ENCODE results near the gene NLRC4. TPM values are rescaled to one million over a fixed set of nuclear protein-coding genes. Genes with fewer than 3 reads are reported as not detected.

The NLRC4 gene
- total and polyA plus RNA-seq, 4 donors, result 0.82 to 2.9 (median 1.5) TPM

DNA sequence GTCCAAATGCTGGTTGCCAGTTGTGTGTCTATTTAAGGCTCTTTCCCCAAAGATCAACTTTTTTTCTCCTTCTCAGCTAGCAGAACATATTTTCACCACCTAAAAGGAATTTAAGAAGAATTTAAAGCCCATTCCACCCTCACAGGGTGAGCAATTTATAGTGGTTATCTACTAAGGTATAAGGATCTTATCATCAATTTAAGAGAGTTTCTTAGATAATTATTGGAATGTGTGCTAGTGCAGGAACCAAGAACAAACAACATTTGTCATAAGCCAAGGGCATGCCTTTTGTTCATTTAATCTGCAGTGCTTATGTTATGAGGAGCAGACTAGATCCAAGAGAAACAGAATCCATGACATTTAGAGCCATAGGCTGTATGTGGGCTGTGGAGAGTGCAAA is 37.2 kb downstream of the NLRC4 start (continued):
- TF ChIP-seq, protein P1, sequence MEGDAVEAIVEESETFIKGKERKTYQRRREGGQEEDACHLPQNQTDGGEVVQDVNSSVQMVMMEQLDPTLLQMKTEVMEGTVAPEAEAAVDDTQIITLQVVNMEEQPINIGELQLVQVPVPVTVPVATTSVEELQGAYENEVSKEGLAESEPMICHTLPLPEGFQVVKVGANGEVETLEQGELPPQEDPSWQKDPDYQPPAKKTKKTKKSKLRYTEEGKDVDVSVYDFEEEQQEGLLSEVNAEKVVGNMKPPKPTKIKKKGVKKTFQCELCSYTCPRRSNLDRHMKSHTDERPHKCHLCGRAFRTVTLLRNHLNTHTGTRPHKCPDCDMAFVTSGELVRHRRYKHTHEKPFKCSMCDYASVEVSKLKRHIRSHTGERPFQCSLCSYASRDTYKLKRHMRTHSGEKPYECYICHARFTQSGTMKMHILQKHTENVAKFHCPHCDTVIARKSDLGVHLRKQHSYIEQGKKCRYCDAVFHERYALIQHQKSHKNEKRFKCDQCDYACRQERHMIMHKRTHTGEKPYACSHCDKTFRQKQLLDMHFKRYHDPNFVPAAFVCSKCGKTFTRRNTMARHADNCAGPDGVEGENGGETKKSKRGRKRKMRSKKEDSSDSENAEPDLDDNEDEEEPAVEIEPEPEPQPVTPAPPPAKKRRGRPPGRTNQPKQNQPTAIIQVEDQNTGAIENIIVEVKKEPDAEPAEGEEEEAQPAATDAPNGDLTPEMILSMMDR (IDR thresholded peaks at IDR 0.05; ENCODE audit: low read depth, low read length, missing input control), result no peak
- TF ChIP-seq TAF1 (conservative IDR thresholded peaks at IDR 0.05) (no peak), HNF4G (IDR thresholded peaks at IDR 0.05) (no peak), YY1 (IDR thresholded peaks at IDR 0.05) (no peak)

GRCh38 chr2:32222966-32223365 is 41.7 kb downstream of the NLRC4 start:
- H3K9me3 ChIP-seq (ENCODE audit: control insufficient read depth in 4 of 4, low read length in 3 of 4), result no peaks in the 10 kb centered on the region
- no peak for DNase-seq (ENCODE audit: low spot score)
- no peak overlapping the region for H3K4me3 ChIP-seq (ENCODE audit: low read depth in 1 of 3, low read length in 3 of 3)
- TF ChIP-seq ZBTB33 (IDR thresholded peaks at IDR 0.05) (no peak), NR2F2 (IDR thresholded peaks at IDR 0.05) (no peak), FOXA1 (IDR thresholded peaks at IDR 0.05) (no peak), SP1 (IDR thresholded peaks at IDR 0.05) (no peak), GABPA (IDR thresholded peaks at IDR 0.05 in 1 of 2, conservative IDR thresholded peaks at IDR 0.05 in 1 of 2) (no peak), HNF4G (IDR thresholded peaks at IDR 0.05) (no peak), ATF3 (IDR thresholded peaks at IDR 0.05) (no peak), RXRA (IDR thresholded peaks at IDR 0.05) (no peak), HNF4A (conservative IDR thresholded peaks at IDR 0.05) (no peak), RAD21 (IDR thresholded peaks at IDR 0.05) (no peak), YY1 (IDR thresholded peaks at IDR 0.05) (no peak), TAF1 (conservative IDR thresholded peaks at IDR 0.05) (no peak), FOXA2 (IDR thresholded peaks at IDR 0.05) (no peak), EGR1 (IDR thresholded peaks at IDR 0.05; ENCODE audit: low read depth in 2 of 2) (no peak)
- TF ChIP-seq, protein P2, sequence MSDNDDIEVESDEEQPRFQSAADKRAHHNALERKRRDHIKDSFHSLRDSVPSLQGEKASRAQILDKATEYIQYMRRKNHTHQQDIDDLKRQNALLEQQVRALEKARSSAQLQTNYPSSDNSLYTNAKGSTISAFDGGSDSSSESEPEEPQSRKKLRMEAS (IDR thresholded peaks at IDR 0.05), result no peak
- TF ChIP-seq, protein P1 (IDR thresholded peaks at IDR 0.05; ENCODE audit: low read depth, low read length, missing input control), result no peak
- TF ChIP-seq, protein P3, sequence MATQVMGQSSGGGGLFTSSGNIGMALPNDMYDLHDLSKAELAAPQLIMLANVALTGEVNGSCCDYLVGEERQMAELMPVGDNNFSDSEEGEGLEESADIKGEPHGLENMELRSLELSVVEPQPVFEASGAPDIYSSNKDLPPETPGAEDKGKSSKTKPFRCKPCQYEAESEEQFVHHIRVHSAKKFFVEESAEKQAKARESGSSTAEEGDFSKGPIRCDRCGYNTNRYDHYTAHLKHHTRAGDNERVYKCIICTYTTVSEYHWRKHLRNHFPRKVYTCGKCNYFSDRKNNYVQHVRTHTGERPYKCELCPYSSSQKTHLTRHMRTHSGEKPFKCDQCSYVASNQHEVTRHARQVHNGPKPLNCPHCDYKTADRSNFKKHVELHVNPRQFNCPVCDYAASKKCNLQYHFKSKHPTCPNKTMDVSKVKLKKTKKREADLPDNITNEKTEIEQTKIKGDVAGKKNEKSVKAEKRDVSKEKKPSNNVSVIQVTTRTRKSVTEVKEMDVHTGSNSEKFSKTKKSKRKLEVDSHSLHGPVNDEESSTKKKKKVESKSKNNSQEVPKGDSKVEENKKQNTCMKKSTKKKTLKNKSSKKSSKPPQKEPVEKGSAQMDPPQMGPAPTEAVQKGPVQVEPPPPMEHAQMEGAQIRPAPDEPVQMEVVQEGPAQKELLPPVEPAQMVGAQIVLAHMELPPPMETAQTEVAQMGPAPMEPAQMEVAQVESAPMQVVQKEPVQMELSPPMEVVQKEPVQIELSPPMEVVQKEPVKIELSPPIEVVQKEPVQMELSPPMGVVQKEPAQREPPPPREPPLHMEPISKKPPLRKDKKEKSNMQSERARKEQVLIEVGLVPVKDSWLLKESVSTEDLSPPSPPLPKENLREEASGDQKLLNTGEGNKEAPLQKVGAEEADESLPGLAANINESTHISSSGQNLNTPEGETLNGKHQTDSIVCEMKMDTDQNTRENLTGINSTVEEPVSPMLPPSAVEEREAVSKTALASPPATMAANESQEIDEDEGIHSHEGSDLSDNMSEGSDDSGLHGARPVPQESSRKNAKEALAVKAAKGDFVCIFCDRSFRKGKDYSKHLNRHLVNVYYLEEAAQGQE (IDR thresholded peaks at IDR 0.05), result no peak
- no peaks in the 10 kb centered on the region for H3K4me1 ChIP-seq (ENCODE audit: control insufficient read depth in 4 of 4, insufficient read depth in 4 of 4, low read length in 3 of 4)
- no peaks in the 10 kb centered on the region for H3K27me3 ChIP-seq (ENCODE audit: control insufficient read depth in 4 of 4, insufficient read depth in 4 of 4, low read length in 3 of 4)
- no peak overlapping the region for H3K27ac ChIP-seq (ENCODE audit: low read depth in 1 of 2, low read length in 2 of 2)
- H3K36me3 ChIP-seq (ENCODE audit: control insufficient read depth in 4 of 4, insufficient read depth in 3 of 4, low read depth in 1 of 4, low read length in 3 of 4), result peaks cover 1 to 35% (median 24%) of the 10 kb centered on the region in 4 donors
- no peak overlapping the region for H3K9ac ChIP-seq (ENCODE audit: low read depth in 1 of 2, low read length in 2 of 2)
- WGBS, result 93% methylated on average over 2 of the region's 2 CpGs
